SW 1271 (cell line): ENCODE results near the gene CLEC4G.
"Not testable (repeated sequence)": the region's sequence is repeated elsewhere in the genome, so short reads cannot be mapped to it uniquely, and the experiment has no call there.

Experiments
- DNase-seq, 2 experiments: peaks; one replicate each; lab custom pipeline; 2025; lab: John Stamatoyannopoulos, UW

Gene CLEC4G, protein sequence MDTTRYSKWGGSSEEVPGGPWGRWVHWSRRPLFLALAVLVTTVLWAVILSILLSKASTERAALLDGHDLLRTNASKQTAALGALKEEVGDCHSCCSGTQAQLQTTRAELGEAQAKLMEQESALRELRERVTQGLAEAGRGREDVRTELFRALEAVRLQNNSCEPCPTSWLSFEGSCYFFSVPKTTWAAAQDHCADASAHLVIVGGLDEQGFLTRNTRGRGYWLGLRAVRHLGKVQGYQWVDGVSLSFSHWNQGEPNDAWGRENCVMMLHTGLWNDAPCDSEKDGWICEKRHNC

DNA sequence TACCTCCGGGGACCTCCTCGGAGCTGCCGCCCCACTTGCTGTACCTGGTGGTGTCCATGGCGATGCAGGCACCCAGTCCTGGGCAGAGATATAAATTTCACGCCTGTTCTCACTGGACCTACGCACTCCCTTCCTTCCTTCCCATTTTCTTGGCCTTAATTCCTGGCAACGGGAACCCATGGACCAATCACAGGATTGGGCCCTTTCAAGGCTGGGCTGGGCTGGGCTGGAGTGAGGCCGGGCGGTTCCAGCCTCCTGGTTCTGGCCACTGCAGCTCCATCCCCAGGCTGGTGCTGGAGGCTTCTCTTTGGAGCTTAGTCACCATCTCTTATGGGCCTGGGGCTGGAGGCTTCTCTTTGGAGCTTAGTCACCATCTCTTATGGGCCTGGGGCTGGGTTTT lies at the start of gene CLEC4G:
CLEC4G (minus strand) TSS at position 66 of the 400 bp plus-strand sequence; CDS start at position 58, 8 bp downstream.
- no peak for DNase-seq

GRCh38 chr19:7781157-7781556 lies 49.2 kb upstream of the CLEC4G start:
- no peak for DNase-seq

GRCh38 chr19:7779631-7780486 lies 47.9 kb upstream of the CLEC4G start:
- no peak for DNase-seq

DNA sequence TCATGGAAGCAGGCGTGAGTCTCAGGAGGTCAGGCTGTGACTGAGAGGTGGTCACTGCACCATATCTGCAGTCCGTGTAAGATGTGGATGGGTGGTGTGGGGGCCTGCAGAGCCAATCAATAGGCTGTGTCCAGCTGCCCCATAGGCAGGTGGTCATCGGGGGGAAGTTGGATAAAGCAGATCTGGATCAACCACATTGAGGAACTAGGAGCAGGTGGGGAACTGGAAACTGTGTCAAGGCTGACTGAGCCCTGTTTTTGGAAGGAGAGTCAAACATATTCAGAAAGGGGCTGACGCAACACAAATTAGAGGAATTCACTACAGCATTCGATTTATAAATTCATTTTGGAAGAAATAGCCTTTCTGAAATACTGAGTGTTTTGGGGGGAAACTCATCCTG lies 46.2 kb upstream of the CLEC4G start:
- DNase-seq = no peak

DNA sequence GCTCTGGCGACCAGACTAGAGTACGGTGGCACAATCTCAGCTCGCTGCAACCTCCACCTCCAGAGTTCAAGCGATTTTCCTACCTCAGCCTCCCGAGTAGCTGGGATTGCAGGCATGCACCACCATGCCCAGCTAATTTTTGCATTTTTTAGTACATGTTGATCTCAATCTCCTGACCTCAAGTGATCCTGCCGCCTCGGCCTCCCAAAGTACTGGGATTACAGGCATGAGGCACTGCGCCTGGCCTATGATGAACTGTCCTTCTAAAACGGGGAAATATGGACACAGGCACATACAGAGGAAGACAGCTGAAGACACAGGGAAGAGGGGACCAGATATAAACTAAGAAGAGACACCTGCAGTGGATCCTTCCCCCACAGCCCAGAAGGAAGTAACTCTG lies 43.9 kb upstream of the CLEC4G start:
- no peak for DNase-seq

DNA sequence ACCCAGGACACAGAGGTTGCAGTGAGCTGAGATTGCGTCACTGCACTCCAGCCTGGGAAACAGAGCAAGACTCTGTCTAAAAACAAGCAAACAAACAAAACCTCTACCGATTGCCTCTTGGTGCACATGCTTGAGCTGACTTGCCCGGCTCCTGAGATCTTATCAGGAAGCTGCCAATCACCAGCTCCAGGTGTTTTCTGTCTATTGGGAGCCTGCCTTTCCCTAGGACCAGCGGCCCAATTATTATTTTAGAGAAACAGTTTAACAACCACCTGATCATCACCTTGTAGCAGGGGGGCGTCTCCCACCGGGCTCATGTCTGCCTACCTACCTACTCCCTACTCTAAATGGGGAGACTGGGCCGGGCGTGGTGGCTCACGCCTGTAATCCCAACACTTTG lies 41.9 kb upstream of the CLEC4G start:
- DNase-seq = no peak

DNA sequence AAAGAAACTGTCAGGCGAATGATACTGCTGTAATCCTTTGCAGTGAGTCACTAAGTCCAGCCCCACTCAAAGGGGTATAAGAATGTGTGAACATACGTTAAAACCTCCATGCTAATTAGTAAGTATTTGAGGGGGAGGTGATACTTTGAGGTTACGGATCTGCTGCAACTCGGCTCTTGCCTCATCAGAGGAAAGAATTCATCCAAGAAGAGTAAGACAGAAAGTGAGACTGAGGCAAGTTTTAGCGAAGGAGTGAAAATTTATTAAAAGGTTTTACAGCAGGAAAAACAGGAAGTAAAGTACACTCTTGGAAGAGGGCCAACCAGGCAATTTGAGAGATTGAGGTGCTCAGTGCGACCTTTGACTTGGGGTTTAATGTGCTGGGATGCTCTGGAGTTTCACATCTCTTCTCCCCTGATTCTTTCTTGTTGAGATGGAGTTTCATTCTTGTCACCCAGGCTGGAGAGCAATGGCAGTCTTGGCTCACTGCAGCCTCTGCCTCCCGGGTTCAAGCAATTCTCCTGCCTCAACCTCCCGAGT lies 40.9 kb upstream of the CLEC4G start:
- DNase-seq = no peak

- no peak for DNase-seq
Measured at GRCh38 chr19:7771072-7771471, 39.2 kb upstream of the CLEC4G start.

GRCh38 chr19:7769171-7769570 lies 37.3 kb upstream of the CLEC4G start:
- DNase-seq = no peak

DNA sequence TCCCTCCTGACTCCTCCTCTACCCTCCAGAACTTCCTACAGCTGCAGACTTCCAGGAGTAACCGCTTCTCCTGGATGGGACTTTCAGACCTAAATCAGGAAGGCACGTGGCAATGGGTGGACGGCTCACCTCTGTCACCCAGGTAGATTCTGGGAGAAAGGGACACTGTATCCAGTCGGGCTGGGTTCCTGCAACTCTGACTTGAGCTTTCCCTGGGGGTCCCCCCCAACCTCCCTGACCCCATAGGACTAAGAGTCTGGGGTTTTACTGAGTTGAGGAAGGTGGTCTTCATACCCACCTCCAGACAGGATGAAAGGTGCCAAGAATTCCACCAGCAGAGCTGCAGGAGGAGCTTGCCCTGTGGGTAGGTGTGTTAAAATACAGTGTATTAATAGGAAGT lies 35.6 kb upstream of the CLEC4G start:
- no peak for DNase-seq

- DNase-seq = no peak
Measured at GRCh38 chr19:7766535-7766934, 34.6 kb upstream of the CLEC4G start.

DNA sequence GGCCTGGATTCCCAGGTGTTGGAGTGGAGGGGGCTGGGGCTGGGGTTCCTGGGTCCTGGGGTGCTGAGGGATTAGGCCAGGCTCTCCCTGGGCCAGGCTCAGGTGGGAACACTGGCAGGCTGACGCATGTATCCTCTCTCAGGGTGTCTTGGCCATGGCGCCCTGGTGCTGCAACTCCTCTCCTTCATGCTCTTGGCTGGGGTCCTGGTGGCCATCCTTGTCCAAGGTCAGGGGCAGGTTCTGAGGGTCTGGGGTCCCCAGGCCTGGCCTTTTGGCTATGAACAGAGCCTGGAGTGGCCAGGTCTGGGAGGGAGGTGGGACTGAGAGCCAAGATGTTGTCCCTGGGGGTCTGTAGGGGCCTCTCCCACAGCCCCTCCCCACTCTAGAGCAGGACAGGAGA lies 33.1 kb upstream of the CLEC4G start:
- not testable (repeated sequence) for DNase-seq

- DNase-seq = not testable (repeated sequence)
Measured at GRCh38 chr19:7764157-7764556, 32.2 kb upstream of the CLEC4G start.

GRCh38 chr19:7763696-7764095 lies 31.8 kb upstream of the CLEC4G start:
- no peak for DNase-seq

DNA sequence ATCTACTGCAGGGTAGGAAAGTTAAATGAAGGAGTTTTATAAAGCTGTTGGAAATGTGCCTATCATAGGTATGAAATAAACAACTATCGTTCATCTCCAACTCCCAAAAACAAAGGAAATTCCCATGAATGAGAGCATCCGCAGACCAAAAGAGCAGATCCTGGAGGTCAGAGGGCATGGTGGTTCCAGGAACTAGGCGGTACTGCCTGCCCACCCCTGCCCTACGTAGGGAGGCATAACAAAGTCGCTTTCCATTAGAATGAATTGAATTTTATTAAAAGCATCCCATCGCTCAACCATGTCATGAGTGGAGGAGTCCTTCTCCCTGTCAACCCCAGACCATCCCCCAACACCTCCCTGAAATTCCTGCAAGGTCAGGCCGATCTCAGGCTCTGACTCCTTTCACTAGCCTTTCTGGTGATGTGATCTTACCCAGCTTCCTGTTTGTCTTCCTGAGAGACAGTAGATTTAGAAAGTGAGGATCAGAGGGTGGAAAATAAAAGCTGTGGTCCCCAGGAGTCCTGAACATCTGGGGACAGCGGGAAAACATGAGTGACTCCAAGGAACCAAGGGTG lies 30.9 kb upstream of the CLEC4G start, which contains the start of gene CLEC4M:
CLEC4M (plus strand) TSS at position 525 of the 575 bp plus-strand sequence; CDS start at position 549, 24 bp downstream.
- DNase-seq = no peak

- DNase-seq = no peak
Measured at GRCh38 chr19:7759156-7759555, 27.2 kb upstream of the CLEC4G start.

DNA sequence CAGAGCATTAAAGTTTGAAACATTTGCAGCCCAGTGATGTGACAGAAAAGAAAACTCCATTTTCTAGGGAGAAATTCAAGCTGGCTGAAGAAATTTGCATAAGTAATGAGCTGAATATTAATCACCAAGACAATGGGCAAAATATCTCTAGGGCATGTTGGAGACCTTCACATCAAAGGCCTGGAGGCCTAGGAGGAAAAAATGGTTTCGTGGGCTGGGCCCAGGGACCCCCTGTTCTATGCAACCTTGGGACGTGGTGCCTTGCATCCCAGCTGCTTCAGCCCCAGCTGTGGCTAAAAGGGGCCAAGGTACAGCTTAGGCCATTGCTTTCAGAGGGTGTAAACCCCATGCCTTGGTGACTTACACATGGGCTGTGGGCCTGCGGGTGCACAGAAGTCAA lies 25.4 kb upstream of the CLEC4G start:
- no peak for DNase-seq

DNA sequence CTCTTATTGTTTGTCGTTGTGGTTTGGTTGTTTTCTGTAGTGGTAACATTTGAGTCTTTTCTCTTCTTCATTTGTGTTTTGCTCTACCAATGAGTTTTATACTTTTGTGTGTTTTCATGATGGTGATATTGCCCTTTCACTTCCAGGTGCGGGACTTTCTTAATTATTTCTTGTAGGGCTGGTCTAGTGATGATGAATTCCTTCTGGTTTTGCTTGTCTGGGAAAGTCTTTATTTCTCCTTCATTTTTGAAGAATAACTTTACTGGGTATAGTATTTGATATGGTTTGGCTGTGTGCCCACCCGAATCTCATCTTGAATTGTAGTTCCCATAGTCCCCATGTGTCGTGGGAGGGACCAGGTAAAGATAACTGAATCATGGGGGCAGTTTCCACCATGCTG lies 24.3 kb upstream of the CLEC4G start:
- no peak for DNase-seq

GRCh38 chr19:7751157-7751783 lies 19.4 kb upstream of the CLEC4G start:
- DNase-seq = no peak

- DNase-seq = peak in 1 of 2 experiments; percentile 42
Measured at GRCh38 chr19:7748756-7749155, 16.8 kb upstream of the CLEC4G start.

GRCh38 chr19:7748171-7748570 lies 16.3 kb upstream of the CLEC4G start:
- DNase-seq = no peak
